ENCODE data around the gene CYP2F1.
A peak's percentile ranks its signal among the peaks of the same experiment; 100 is the strongest.
"Not testable (repeated sequence)": the region's sequence is repeated elsewhere in the genome, so short reads cannot be mapped to it uniquely, and the experiment has no call there.

The CYP2F1 gene

DNA sequence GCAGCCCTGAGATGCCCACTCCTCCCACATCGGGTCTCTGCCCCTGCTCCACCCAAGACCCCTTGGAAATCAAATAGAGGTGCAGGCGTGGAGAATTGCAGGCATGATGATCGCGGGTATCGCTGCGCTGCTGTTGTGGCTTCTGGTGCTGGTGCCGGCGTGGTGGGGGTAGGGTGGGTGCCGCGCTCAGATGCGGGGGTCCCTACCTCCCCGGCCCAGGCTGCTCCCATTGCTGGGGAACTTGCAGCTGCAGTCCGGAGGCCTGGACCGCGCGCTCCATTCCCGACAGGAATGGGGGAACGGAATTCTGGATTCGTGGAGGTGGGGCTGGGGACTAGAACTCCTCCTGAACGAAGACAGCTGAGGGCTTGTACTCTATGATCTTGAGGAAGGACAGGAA, 20.4 kb downstream of the CYP2F1 start:
- DNase-seq (ENCODE audit: low read depth) = no peak
- TF ChIP-seq, protein P1, sequence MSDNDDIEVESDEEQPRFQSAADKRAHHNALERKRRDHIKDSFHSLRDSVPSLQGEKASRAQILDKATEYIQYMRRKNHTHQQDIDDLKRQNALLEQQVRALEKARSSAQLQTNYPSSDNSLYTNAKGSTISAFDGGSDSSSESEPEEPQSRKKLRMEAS (IDR thresholded peaks at IDR 0.05; ENCODE audit: low read depth, low read length) = no peak
- TF ChIP-seq MYC (IDR thresholded peaks at IDR 0.05; ENCODE audit: low read depth, low read length) (no peak), POLR2A (IDR thresholded peaks at IDR 0.05; ENCODE audit: extremely low read depth, insufficient read length) (no peak), CTCF (IDR thresholded peaks at IDR 0.05; ENCODE audit: low read depth, low read length) (no peak)
- H3K4me3 ChIP-seq (ENCODE audit: low read depth, low read length) = no peak overlapping the region

DNA sequence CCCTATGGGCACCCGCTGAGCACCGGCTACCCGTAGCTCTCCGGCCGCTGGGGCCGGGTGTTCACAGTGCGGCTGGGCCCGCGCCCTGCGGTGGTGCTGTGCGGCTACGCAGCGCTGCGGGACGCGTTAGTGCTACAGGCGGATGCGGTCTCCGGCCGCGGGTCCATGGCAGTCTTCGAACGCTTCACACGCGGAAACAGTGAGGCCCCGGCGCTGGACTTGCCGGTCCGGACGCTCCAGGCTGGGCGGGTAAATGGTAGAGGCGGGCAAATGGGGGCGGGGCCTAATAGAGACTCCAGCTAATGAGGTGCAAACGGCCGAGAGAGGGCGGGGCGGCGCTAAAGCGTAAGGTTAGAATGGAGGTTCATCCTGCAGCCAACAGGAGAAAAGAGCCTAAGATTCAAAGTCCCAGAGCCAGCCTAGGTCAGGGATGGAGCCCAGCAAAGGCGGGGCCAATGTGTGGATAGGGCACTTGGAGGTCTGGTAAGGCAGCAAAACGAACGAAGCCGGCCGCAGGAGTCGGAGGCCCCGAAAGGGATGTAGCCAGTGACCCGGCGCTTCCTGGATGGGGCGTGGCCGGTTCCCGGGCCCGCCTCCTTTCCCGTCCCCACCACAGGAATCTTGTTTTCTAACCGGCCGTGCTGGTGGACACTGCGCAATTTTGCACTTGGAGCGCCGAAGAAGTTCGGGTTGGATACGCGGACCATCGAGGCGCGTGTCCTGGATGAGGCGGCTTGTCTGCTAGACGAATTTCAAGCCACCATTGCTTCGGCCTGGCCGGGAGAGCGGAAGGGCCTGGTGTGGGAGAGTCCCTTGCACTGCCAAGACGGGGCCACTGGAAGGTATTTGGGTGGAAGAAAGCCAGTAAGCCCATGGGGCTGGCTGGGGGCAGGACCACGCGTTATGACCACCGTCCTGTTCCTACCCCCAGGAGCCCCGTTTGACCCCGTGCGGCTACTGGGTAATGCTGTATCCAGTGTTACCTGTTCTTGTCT, 21.5 kb downstream of the CYP2F1 start:
- DNase-seq (ENCODE audit: low read depth) = peak; percentile 27
- not testable (repeated sequence) for H3K4me3 ChIP-seq (ENCODE audit: low read depth, low read length)

DNA sequence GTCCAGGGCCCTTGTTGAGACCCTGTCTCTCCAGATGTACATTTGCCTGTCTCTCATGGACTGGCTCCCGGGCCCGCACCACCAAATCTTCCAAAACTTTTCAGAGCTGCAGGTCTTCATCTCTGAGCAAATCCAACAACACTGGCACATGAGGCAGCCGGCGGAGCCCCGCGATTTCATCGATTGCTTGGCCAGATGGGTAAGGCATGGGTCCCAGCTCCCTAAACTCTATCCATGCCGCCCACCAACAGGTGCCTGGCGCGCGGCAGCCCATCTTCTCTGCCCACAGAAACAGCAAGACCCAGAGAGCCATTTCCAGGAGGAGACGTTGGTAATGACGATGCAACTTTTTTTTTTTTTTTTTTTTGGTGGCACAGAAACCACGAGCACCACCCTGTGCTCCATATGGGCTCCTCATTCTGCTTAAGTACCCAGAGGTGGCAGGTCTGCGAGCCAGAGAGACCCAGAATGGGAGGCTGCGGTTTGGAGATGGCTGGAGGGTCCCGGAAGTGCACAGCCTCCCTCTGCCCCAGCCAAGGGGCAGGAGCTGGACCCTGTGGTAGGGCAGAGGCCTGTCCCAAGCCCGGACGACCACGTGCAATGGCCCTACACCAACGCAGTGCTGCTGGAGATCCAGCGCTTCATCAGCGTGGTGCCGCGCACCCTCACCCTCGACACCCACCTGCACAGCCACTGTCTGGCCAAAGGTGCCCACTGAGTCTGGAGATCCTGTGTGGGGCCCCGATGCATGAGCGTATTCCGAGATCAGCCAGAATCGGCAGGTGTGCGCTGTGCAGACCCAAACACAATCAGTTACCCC, 22.6 kb downstream of the CYP2F1 start:
- DNase-seq (ENCODE audit: low read depth) = no peak
- no peak overlapping the region for H3K4me3 ChIP-seq (ENCODE audit: low read depth, low read length)
- TF ChIP-seq CTCF (IDR thresholded peaks at IDR 0.05; ENCODE audit: low read depth, low read length) (no peak), POLR2A (IDR thresholded peaks at IDR 0.05; ENCODE audit: extremely low read depth, insufficient read length) (no peak), MYC (IDR thresholded peaks at IDR 0.05; ENCODE audit: low read depth, low read length) (no peak)
- TF ChIP-seq, protein P1 (IDR thresholded peaks at IDR 0.05; ENCODE audit: low read depth, low read length) = no peak

GRCh38 chr19:41144403-41144802, 30.2 kb downstream of the CYP2F1 start:
- H3K4me3 ChIP-seq (ENCODE audit: low read depth, low read length) = no peak overlapping the region
- TF ChIP-seq, protein P1 (IDR thresholded peaks at IDR 0.05; ENCODE audit: low read depth, low read length) = no peak
- no peak for TF ChIP-seq POLR2A (IDR thresholded peaks at IDR 0.05; ENCODE audit: extremely low read depth, insufficient read length)
- TF ChIP-seq MYC (IDR thresholded peaks at IDR 0.05; ENCODE audit: low read depth, low read length) = peak; percentile 48; the same call in 1 of the 2 replicates
- TF ChIP-seq CTCF (IDR thresholded peaks at IDR 0.05; ENCODE audit: low read depth, low read length) = peak; percentile 62
- DNase-seq (ENCODE audit: low read depth) = peak; percentile 76

GRCh38 chr19:41149831-41150230, 35.6 kb downstream of the CYP2F1 start:
- no peak for DNase-seq (ENCODE audit: low read depth)
- H3K4me3 ChIP-seq (ENCODE audit: low read depth, low read length) = no peak overlapping the region
- TF ChIP-seq, protein P1 (IDR thresholded peaks at IDR 0.05; ENCODE audit: low read depth, low read length) = no peak
- TF ChIP-seq MYC (IDR thresholded peaks at IDR 0.05; ENCODE audit: low read depth, low read length) (no peak), POLR2A (IDR thresholded peaks at IDR 0.05; ENCODE audit: extremely low read depth, insufficient read length) (no peak), CTCF (IDR thresholded peaks at IDR 0.05; ENCODE audit: low read depth, low read length) (no peak)

GRCh38 chr19:41150986-41151385, 36.8 kb downstream of the CYP2F1 start:
- H3K4me3 ChIP-seq (ENCODE audit: low read depth, low read length); DNase-seq (ENCODE audit: low read depth): not testable (repeated sequence)

Measured in NB4 (cell line).